ENCODE data around the gene MED12L.

- TF ChIP-seq CTCF (IDR thresholded peaks at IDR 0.05; ENCODE audit: insufficient read depth, low read length), result no peak
- no peak for TF ChIP-seq REST (IDR thresholded peaks at IDR 0.05; ENCODE audit: insufficient replicate concordance, low read depth)
- no peak for TF ChIP-seq POLR2AphosphoS5 (IDR thresholded peaks at IDR 0.05; ENCODE audit: low read depth)
- TF ChIP-seq GABPA (IDR thresholded peaks at IDR 0.05; ENCODE audit: low read depth), result no peak
- TF ChIP-seq SPI1 (IDR thresholded peaks at IDR 0.05; ENCODE audit: borderline replicate concordance, low read depth), result no peak
These were observed 6.4 kb downstream of the MED12L start for GRCh38 chr3:151091685-151092345.
